GM18511 (cell line): ENCODE measurements around the gene SLC22A6.

Experiments used
- ATAC-seq: cut with Tn5 transposase; IDR thresholded peaks from one replicate; pipeline ENCODE4 v1.9.1; 2021; ENCODE audit warnings: mild to moderate bottlenecking, moderate library complexity; ENCODE audit not compliant: unreplicated experiment

The SLC22A6 gene, protein sequence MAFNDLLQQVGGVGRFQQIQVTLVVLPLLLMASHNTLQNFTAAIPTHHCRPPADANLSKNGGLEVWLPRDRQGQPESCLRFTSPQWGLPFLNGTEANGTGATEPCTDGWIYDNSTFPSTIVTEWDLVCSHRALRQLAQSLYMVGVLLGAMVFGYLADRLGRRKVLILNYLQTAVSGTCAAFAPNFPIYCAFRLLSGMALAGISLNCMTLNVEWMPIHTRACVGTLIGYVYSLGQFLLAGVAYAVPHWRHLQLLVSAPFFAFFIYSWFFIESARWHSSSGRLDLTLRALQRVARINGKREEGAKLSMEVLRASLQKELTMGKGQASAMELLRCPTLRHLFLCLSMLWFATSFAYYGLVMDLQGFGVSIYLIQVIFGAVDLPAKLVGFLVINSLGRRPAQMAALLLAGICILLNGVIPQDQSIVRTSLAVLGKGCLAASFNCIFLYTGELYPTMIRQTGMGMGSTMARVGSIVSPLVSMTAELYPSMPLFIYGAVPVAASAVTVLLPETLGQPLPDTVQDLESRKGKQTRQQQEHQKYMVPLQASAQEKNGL

DNA sequence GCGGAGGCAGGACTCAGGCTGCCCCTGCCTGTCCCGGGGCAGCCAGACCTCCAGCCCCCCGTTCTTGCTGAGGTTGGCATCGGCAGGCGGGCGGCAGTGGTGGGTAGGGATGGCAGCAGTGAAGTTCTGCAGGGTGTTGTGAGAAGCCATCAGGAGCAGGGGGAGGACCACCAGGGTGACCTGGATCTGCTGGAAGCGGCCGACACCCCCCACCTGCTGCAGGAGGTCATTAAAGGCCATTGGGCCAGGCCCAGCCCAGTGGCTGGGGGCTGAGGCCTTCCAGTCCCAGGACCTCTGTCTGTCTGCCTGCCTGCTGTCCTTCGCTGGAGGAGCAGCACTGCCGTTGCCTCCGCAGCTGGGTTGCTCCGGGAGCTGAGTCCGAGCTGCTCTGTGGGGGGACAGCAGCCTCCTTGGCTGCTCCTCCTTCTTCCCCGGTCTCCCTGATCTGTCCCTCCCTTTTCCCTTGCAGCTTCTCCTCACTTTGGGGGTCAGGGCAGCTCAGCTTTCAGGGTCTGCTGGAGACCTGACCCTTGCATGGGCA, at the start of gene SLC22A6:
Gene SLC22A6 (minus strand): TSS at position 517 of the 541 bp plus-strand sequence. CDS start 277 bp downstream, at position 240.
- no peak for ATAC-seq

DNA sequence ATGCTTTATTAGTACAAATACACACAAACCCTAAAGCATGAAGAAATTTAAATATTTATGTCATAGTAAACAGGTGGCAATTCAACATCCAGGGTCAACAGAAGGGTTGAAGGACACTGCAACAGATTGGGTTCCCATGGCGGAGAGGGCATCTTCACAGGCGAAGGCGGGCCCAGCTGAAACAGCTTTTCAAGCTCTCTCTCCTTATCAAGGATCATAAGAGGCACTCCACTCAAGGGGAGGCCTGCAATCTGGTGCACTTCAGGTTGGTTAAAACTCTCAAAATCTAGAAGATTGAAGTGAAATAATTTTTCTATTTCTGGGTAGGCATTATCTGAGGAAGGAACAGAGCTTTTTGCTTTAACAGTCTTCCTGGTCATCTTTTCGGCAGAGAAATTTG, 47.7 kb upstream of the SLC22A6 start:
- ATAC-seq, result no peak

DNA sequence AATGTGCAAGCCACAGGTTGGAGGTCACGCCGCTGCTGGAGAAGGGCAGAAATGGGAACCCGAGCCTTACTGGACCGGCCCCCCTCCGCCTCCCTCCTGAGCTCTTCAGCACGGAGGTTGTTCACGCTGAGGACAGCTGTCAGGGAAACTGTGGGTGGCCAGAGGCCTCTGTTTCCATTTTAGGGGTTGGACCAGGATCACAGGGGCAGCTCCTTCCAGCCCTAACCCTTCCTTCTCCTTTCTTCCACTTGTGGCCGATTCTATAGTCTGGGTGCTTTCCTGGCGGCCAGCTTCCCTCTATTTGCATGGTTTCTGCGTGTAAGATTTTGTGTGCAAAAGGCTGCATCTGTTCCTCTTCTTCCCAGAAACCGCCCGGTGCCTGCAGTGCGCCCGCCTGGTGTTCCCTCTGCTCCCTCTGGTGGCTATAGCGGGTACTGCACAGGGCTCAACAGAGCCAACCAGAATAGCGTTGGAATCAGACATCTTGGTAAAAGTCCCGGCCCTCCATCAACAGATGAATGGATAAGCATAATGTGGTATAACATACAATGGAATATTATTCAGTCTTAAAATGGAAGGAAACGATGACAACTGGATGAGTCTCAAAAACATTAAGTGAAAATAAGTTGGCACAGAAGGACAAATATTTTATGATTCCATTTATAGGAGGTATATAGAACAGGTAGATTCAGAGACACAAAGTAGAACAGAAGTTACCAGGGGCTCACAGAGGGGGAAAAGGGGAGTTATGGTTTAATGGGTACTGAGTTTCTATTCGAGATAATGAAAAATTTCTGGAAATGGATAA, 39.3 kb upstream of the SLC22A6 start:
- ATAC-seq, result peak; percentile 50

DNA sequence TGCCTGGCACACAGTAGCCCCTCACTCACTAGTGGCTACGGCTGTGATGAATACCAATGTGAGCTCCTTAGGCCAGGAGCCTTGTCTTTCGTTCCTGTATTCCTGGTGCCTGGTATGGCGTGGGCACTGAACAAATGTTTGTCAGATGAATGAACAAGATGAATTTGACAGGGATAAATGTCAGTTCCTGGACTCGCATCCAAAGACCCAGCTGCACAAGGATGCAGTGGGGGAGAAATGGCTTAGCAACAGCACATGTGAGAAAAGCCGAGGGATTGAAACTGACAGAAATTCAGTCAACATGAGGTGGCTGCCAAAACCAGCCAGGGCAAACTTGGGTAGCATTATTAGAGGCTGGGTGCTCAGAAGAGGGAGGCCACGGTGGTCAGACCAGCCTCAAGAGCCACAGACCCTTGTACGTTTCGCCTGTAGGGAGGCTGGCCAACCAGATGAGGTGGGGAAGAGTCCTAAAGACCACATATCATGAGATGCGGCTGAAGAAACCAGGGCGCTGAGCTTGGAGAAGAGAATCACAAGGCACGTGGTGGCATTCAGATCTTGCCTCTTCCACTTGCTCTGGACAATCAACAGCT, 38.6 kb upstream of the SLC22A6 start:
- ATAC-seq, result no peak

DNA sequence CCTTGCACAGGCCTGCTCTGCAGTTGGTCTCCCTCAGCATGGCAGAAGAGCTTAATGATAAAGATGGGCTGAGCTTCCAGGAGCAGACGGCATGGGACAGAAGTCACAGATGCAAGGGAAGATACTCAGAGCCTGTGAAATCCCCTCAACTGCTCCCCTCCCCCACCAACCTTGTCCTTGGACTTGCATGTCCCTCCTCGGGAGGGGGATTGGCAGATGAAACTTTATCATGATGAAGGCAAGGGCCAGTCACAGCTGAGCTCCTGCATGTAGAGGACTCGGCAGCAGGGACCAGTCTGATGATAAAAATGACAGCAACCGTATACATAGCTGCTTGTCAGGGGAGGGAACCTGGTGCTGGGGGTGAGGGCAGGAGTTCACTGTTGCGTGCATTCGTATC, 37.7 kb upstream of the SLC22A6 start:
- ATAC-seq, result no peak

DNA sequence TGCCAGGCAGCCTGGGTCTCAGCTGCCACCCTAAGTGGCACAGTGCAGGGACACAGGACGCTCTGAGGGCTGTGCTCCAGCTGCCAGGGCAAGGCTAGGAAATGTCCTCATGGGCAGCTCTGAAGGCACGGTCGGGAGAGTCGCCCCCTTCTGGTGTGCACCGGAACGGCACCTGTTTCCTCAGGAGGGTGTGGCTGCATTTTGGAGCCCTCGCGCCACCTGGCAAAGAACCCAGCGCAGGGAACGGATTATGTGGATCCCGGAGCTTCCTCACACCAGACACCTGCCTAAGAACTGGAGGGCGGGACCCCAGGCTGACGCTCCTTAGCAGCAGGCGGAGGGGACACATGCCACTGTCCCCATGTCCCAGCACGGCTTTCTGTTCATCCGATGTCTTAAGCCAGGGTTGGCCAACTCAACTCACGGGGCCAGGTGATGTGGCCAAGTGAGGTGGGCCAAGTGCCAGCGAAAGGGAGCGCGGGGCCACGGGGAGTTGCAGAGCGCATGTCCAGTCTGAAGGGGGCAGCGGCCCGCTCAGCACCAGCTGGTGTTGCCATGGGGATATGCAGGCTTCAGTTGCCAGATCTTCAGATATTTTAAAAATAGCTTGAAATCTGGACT, 36.0 kb upstream of the SLC22A6 start:
- ATAC-seq, result no peak

DNA sequence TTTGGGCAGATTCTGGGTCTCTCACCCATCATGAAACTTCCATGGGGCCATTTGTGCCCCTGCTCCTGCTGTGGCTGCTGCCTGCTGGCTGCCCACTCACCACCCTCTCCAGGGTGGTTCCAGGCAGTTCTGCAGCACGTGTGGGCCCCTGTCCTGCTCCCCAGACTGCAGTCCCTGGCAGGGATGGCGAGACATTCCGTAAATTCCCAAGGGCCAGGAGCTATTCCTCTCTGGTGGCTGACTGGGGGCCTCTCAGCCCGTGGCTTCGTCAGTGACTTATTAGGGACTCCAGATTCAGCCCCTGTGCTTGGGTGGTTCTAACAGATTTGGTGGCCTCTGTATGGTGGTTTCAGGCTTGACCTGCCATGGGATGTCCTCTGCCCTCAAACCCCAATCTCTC, 34.7 kb upstream of the SLC22A6 start:
- ATAC-seq, result no peak

DNA sequence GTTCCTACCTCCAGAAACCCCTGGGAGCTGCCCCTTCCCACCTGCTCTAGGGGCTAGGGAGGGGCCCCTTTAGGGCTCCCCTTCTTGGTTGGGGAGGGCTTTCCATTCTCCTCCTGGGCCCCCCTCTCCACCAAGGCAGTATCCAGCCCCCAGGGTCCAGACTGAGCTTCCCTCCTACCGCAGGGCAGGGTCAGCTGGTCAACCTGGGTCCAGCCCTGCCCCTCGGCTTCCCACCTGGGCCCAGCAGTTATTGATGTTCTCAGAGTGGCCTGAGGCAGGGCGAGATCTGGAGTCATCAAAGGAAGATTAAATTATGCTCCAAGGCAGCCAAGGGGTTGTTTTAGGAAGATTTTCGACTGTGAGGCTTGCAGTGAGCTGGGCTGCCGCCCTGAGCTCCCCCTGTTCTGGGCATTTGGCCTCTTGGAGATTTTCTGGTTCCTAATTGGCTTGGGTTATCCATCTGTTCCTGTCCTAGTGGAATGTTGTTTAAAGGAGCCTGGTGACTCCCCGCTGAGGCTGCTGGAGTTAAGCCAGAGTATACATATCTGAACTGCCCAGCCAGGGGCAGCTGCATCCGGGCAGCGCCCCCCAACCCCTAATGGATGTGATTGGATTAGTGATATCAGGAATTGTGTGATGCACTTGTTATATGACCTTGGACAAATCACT, 32.7 kb upstream of the SLC22A6 start:
- ATAC-seq, result no peak

DNA sequence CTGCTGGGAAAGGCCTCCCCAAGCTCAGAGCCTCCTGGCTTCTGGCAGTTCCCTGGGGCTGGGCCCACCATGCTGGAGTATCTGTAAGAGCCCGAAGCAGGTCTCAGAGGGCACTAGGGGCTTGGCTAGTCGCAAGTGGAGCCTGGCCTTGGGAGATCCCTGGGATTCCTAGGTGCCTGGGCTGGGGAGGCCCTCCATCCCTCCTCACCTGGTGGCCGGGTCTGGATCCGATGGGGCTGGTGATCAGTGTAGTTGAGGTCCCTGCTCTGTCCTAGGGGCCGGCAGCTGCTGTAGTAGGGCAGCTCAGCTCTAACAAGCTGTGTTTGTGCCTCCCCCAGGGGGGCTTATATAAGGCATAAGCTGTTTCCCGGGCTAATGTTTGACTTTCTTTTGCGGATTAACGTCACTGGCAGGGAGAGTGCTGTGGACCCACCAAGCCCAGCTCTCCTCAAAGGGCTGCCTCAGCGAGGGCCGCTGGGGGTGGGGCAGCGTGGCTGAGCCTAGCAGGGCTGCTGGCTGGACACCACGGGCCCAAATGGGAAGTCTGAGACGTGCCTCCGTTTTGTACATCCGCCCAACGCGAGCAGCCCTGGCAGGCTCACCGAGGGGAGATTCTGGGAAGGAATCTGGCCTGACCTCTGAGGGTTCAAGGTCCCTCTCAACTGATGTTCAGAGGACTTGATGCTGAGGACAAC, 30.9 kb upstream of the SLC22A6 start, which contains the start of gene SLC22A8:
Gene SLC22A8 (minus strand): TSS at position 321 of the 695 bp plus-strand sequence. CDS start 883 bp downstream, outside the sequence.
- no peak for ATAC-seq

DNA sequence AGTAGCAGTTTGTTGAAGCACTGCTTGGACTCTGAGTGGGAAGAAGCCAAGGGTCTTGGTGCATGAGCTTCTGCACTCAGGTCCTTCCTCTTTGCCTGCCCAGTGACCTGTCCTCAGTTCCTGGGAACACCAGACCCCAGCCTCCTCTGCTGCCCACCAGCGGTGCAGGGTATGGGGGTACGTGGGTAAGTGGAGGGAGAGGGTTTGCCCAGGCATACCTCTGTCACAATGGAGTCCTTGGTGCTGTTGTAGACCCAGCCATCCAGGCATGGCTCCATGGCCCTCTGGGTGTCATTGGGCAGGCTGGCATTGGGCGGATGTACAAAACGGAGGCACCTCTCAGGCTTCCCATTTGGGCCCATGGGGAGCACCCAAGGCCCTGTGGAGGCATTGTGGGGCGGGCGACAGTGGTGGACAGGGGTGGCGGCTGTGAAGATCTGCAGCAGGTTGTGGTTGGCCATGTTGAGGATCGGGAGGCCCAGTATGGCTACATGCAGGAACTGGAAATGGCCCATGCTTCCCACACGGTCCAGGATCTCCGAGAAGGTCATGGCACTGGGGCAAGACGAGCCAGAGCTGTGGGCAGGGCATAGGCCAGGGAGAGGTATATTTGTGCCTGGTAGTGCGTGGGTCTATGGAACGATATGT, 29.8 kb upstream of the SLC22A6 start:
- no peak for ATAC-seq

DNA sequence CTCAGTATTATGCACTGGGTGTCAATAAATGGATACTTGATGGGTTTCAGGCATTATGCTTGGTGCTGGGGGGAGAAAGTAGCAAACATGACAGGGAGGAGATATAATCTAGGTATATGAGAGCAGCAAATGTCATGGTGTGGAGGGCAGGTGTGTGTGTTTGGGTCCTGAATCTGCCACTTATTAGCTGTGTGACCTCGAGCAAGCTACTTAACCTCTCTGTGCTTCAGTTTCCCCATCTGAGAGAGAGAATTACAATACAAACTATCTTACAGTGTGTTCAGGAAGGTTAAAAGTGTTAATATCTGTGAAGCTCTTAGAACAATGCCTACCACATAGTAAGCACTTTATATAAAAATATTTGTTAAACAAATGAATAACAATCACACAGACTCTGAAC, 28.1 kb upstream of the SLC22A6 start:
- ATAC-seq, result no peak

DNA sequence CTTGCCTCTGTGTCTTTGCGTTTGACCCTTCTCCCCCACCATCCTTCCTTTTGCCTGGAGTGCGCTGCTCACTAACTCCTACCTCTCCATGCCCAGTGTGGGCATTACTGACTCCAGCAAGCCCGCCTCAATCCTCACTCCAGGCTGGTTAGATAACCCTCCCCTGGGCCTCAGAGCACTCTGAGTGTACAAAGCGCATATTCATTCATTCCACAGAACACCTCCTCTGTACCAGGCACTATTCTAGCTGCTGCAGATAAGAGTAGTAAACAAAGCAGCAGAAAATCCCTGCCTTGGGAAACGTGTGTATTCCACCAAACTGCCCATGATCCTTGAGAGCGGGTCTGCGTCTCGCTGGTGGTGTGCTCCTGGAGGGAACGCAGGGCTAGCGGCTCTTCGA, 27.7 kb upstream of the SLC22A6 start:
- ATAC-seq, result no peak

DNA sequence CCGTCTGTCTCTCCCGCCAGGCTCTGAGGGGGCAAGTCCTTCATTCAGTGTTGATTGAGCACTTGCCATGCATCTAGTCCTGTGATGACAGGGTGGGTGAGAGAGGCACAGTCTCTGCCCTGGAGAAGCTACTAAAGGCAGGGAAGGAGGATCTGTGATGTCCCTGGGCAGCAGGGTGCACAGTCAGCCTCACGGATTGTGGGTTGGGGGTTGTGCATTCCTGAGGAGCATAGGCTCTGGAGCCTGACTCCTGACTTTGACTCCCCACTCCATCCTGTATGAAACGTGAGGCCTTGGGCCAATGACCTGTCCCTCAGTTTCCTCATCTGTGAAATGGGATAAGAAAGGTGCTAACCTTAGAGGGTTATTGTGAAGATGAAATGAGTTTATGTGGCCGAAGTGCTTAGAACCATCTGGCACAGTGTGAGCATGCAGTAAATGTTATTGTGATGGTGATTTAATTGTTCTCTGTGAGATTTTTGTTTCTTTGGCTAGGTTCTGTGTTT, 26.2 kb upstream of the SLC22A6 start:
- no peak for ATAC-seq

DNA sequence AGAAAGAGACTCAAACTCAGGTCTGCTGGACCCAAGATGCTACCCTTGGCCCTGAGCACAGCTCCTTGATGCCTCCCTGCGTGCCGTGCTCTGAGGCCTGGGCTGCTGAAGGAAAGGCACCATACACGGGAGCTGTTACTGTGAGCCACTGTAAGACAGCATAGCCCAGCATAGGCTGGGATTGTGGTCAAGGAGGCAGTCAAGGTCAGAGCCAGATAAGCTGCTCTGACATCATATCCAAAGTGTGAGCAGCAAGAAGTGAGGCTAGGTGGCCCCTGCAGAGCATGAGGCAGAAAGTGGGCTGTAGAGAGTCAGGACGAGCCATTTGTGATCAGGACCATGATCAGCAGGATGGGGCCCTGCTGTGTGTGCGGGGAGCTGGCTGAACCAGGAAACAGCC, 23.2 kb upstream of the SLC22A6 start:
- ATAC-seq, result no peak

DNA sequence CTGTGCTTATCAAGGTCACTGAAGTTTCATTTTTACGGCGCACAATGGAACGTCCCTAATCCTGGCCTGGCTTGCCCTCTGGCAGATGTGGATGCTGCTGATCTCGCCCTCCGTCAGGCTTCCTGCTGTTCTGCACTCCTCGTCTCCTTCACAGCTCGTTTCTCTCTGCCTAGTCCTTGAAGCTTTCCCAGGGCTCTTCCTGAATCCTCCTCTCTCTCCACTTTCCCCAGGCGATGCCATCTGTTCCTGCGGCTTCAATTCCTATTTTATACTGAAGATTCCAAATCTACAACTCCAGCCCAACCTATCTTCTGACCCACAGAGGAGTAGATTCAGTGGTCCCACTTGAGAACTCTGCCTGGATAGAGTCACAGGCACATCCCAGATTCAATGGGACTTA, 16.7 kb upstream of the SLC22A6 start:
- ATAC-seq, result no peak

DNA sequence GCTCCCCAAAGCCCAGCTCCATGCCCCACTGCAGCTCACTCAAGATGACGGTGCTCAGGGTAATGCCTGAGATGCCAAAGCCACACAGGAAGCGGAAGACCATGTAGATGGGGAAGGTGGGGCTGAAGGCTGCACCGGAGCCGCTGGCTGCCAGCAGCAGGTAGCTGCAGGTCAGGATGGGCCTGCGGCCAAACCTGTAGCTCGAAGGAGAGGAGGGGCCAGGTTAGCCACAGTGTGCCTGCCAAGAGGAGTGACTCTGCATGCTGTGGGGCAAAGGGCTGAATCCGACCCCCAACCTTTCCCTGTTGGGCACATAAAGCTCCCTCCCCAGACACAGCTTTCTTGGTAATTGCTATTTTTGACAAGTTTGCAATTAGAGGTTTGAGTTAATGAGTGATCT, 14.9 kb upstream of the SLC22A6 start:
- no peak for ATAC-seq

DNA sequence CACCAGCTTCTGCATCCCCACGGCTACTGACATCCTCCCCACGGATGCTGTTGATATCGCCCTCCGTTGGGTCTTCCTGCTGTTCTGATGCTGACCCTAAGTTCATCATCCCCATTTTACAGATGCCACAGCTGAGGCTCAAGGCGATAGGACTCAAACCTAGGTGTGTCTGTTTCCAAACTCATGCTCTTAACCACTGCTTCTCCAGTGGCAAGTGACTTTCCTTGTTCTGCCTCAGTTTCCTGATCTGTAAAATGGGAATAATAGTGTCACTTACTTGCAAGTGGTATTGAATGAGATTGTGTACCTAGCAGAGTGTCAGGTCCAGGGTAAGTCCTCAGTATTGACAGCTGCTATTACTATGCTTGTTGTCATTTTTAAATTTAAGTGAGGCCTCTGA, 14.4 kb upstream of the SLC22A6 start:
- ATAC-seq, result no peak

DNA sequence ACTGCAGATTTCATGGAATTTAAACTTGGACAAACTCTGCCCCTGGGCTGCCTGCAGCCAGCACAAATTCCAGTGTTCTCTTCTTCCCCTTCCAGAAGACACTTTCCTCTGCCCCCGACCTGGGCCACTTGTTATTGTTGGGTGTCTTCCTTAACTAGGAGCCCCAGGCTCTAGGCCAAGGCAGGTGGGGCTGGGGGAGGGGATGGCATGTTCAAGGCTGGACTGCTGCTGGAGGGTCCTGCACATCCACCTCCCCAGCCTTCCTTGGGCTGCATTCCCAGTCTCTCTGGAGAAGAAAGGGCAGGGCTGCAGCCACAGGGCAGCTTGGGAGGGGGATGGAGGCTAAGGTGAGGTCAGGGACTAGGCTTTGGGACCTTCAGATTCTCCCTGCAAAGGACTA, 11.5 kb upstream of the SLC22A6 start:
- ATAC-seq, result no peak

DNA sequence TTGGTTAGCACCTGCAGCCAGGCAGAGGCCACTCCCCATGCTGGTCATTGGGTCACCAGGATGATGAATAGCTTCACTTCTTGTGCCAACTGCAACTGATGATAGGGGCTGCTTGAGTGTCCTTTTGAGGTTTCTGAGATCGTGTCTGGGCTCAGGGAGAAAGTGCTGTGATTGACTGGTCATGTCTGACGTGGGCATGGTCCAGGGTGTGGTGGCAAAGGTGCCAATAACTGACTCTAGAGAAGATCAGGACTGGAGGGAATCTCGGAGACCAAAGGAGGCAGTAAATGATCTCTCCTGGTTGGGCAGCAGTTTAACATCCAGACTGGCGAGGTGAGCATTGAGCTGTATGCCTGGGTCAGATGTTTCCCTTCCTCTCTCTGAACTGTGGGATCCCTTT, 10.0 kb upstream of the SLC22A6 start:
- no peak for ATAC-seq
